SKM-1 (cell line): Measurements from ENCODE around the gene MDFIC.

Experiments used
- DNase-seq: peaks from one replicate; lab custom pipeline; 2025; ENCODE audit not compliant: unreplicated experiment; lab: John Stamatoyannopoulos, UW

The MDFIC gene

DNA sequence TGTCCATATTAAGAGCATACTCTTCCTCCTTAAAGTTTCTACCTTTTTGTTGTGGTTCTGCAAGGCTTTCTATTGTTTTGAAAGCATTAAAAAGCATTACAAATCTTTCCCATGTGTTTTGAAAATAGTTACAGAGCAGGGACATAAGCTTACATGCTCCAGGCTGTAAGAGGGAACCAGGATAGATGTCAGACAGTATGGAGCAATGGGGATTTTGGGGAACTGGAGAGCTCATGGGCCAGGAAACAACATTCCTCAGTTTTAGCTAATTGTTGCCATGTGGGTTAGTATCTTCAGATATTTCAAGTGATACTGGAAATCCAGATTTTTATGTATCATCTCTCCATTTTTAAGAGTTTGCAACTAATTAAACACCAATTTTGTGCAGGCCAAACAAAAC lies 3.5 kb downstream of the MDFIC start:
- no peak for DNase-seq

GRCh38 chr7:114928060-114928459 lies 6.2 kb downstream of the MDFIC start:
- no peak for DNase-seq

DNA sequence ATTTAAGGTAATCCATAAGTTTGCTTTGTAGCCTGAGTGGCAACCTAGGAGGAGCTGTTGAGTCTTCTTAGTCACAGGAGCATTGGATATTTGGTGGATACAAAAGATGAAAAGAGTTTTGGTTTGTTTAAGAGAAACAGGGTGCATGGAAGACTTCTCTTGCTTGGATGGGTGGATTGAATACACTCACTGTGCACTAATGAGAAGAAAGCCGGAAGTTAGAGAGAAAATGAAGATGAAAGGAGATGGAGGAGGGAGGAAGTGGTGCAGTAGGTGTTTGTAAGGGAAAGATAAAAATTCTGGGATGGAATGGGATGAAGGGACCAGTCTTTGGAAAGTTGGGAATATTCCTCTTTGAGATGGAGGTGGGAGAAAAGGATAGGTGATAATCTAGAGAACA lies 7.7 kb downstream of the MDFIC start:
- no peak for DNase-seq

DNA sequence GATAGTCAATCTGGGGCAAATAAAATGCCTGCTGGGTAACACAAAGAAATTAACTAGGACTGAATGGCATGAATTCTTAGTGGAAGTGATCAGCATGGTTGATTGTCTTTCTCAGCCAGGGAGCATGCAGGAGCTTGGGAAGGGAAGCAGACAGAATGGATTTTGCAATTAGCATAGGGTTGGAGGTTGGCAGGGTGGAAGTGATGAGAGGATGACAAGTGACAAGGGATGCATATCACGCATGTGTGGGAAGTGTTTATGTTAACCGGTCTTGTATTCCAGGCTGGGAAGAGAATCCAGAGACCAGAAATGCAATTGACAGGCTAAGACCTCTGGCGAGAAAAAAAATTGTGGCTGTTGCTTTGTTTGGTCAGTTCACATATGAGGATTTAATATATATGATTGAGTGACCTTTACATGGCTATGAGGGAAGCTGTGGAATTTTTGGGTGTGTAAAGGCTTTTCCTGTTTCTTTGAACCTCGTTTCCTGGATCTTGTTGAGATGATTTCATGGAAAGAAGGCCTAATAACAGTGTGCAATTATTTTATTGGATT lies 8.3 kb downstream of the MDFIC start:
- no peak for DNase-seq

- DNase-seq: no peak
Observed at GRCh38 chr7:114930829-114931655, 9.1 kb downstream of the MDFIC start.

DNA sequence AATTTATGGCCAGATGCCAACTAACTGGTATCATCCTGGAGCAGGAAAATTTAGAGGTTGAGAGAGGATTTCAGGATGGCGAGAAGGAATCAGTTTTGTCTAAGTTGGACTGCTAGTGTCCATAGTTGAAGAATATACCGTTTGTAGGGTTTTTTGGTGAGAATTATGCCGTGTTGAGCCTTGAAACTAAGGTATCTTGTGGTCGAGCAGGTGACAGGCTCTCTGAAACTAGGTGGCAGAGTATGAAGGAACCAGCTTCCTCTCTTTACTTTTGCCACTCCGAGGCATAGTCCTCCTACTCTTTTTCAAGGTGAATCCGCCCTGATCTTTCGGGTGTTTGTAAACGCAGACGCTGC lies 9.7 kb downstream of the MDFIC start:
- DNase-seq: no peak

DNA sequence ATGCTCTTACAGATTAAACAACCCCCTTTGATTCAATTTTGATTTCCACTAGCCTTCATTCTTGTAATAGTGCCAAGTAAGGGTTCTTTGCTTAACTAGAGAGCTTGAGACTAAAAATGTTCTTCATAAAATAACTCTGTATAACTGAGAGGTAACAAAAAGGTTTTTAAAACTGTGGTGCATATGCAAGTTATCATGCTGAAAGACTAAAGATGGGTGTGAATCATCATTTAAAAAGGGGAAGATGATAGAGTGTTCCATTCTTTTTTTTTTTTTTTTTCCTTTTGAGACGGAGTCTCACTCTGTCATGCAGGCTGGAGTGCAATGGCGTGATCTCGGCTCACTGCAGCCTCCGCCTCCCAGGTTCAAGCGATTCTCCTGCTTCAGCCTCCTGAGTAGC lies 11.1 kb downstream of the MDFIC start:
- no peak for DNase-seq

GRCh38 chr7:114933658-114934057 lies 11.8 kb downstream of the MDFIC start:
- DNase-seq: no peak

DNA sequence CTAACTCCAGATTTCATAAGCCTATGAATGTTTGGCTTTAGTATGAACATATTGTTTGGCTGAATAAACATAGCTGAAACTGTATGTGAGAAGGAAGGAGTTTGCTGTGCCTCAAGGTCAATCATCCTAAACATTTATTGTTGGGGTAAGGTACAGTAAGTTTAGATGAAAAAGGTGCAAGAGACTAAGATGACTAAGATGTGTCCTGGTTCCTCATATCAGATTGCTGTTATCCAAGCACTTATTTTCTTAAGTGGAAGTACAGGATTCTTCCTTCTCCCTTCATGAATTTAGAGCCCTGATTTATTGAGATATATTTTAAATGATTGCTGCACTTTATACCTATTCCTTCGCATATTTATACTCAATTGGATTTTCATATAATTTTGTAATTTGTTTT lies 12.2 kb downstream of the MDFIC start:
- no peak for DNase-seq

DNA sequence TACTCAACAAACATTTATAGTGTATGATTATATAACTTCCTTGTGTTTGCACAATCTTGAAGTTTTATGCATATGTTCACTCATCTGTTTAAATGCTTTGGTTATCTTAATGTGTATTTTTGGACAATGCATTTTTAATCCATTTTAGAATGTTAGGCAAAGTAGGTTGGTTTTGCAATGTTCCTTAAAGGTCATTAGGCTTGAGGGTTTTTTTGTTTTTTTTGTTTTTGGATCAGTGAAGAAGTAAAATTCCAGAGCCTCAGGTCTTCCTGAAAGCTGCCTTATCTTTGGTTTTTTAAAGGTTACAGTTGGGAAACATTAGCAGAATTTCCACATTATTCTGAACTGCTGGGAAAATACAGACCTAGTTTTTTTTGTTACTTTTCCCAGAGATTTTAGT lies 12.8 kb downstream of the MDFIC start:
- DNase-seq: no peak

DNA sequence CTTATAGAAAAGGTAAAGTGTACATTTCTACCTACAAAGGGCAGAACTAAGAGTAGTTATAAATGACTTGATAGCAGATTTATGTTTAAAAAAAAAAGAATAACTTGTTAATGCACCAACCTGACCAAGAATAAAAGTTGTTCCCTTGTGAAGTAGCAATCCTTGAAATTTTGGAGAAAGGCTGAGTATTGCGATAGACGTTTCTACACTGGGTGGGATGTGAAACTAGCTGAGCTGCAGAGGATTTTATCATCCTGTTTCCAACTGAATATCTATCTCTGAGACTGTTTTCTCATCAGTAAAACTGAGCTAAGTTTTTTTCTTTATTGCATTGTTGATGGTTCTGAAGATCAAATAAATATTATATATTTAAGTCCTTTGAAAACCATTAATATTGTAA lies 14.6 kb downstream of the MDFIC start:
- DNase-seq: no peak

- no peak for DNase-seq
Observed at GRCh38 chr7:114937446-114937845, 15.6 kb downstream of the MDFIC start.

DNA sequence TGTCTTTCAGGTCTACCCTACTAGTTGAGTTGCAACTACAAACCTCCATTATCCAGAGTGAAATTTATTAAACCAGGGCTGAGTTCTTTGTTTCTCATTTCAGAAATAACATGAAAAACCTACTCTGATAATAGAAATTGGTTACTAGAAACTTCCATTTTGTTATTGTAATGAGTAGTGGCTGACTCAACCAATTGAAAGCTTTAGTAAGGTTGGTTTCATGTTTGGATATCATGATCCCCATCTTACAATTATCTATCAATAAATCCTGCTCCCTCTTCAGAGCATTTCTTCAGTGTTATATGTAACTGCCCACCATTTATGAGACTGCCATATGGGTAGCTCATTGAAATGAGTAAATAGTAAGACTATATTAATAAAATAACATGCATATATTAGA lies 16.9 kb downstream of the MDFIC start:
- DNase-seq: no peak

- no peak for DNase-seq
Observed at GRCh38 chr7:114939484-114940097, 17.7 kb downstream of the MDFIC start.

- no peak for DNase-seq
Observed at GRCh38 chr7:114940220-114940619, 18.3 kb downstream of the MDFIC start.

DNA sequence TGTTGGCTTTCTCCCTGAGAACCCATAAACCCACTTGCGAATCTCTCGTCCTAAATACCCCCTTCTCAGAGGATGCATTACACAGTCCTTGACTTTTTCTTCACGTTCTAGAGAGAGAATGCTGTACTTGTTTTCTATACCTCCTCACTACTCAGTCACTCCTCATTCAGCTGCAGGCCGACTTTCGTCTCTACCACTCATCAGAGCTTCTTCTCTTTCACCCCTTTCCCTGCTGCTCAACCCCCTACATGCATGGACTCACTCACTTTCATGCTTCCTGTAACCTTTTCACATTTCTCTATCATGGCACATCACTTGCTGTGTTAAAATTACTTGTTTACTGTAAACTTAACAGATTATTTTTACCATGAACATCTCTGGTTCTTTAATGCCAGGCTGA lies 19.8 kb downstream of the MDFIC start:
- DNase-seq: no peak

DNA sequence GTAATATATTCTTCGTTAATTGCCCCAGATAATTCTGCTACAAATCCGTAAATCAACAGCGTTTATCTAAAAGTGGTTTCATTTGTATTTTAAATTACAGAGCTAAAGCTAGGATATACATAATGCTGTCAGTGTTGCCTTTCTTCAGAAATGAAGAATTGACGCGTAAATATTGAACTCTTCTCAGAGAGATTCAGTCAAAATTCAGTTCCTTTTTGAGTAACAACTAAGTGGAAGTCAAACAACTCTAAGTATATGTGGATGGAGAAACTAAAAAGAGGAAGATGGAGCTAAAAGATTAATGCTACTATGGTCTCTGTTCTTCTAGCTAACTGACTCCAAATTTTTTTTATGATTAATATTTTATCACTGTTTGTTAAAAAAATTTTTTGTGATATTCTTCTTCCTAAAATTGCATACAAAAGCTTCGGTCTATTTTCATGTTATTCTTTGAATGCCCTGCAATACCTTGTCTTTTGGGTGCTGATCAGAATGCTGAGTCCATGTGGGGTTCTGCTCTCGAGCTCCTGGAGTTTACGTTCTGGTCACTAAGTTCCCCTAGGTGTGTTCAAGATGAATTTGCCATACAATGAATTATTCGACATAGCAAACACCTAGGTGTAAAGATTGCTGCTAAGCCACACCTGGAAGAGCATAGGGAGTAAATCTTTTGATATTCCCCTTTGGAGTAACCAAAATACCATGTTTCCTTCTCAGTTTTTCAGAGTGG lies 20.7 kb downstream of the MDFIC start:
- no peak for DNase-seq

DNA sequence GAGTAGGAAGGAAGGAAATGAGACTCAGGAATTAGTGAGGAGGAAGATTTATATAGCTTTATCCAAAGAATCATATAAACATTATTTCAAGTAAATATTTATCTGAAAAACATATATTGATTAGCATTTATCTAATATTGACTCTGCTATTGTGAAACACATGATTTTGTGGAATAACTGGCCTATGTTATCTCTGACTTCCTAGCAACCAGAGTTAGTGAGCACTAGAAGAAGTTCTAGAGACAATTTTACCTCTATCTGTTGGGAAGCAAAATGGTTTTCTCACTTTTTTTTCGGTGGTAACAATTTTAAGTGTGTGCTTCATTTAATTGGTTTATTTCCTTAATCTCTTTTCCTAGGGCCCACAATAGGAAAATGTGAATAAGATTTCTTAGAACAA lies 21.6 kb downstream of the MDFIC start:
- DNase-seq: no peak

GRCh38 chr7:114943953-114944744 lies 22.3 kb downstream of the MDFIC start:
- no peak for DNase-seq

- no peak for DNase-seq
Observed at GRCh38 chr7:114944745-114945625, 23.1 kb downstream of the MDFIC start.
